HepG2 (cell line): ENCODE measurements around the gene NOVA2. TPM values are rescaled to one million over a fixed set of nuclear protein-coding genes. Genes with fewer than 3 reads are reported as not detected.

Experiments used
- ARNTL ChIP-seq: sonication (generic); formaldehyde crosslinking; IDR thresholded peaks from 2 replicates; pipeline ENCODE4 v1.4.0; 2020; ENCODE audit warnings: mild to moderate bottlenecking, missing genetic modification reagents
- CC2D1A ChIP-seq: sonication (generic); formaldehyde crosslinking; IDR thresholded peaks from 2 replicates; pipeline ENCODE4 v1.8.1; 2023; ENCODE audit warnings: mild to moderate bottlenecking, missing genetic modification reagents
- KAT2B ChIP-seq: fragments of 150-350 bp; IDR thresholded peaks from 2 replicates; pipeline ENCODE4 v1.6.1; 2014; ENCODE audit warnings: low read depth, low read length, borderline replicate concordance
- NFE2L1 ChIP-seq: sonication (generic); formaldehyde crosslinking; IDR thresholded peaks from 2 replicates; pipeline ENCODE4 v1.4.0; 2020; ENCODE audit warnings: missing genetic modification reagents, mild to moderate bottlenecking, borderline replicate concordance
- NR2C2 ChIP-seq: sonication (generic); formaldehyde crosslinking; IDR thresholded peaks from 2 replicates; pipeline ENCODE4 v1.4.0; 2020; ENCODE audit warnings: missing genetic modification reagents, mild to moderate bottlenecking, moderate library complexity, borderline replicate concordance
- PAWR ChIP-seq: sonication (generic); formaldehyde crosslinking; IDR thresholded peaks from 2 replicates; pipeline ENCODE4 v1.4.0; 2020; ENCODE audit warnings: missing genetic modification reagents, mild to moderate bottlenecking, borderline replicate concordance
- POGZ ChIP-seq: sonication (generic); formaldehyde crosslinking; IDR thresholded peaks from 2 replicates; pipeline ENCODE4 v1.4.0; 2020; ENCODE audit warnings: mild to moderate bottlenecking, missing genetic modification reagents
- PTBP1 ChIP-seq: fragments of 200-400 bp; formaldehyde crosslinking; IDR thresholded peaks from 2 replicates; pipeline ENCODE4 v1.6.1; 2018; ENCODE audit warnings: low read length, low read depth; ENCODE audit not compliant: poor library complexity, severe bottlenecking
- SMC3 ChIP-seq: IDR thresholded peaks from 2 replicates; pipeline ENCODE4 v1.6.1; 2011; ENCODE audit warnings: low read length, improper control_type of control experiment
- SNRNP70 ChIP-seq: fragments of 200-400 bp; formaldehyde crosslinking; IDR thresholded peaks from 2 replicates; pipeline ENCODE4 v1.6.1; 2017; ENCODE audit warnings: mild to moderate bottlenecking, low read depth, low read length, moderate library complexity
- STAG1 ChIP-seq: sonication (generic); formaldehyde crosslinking; IDR thresholded peaks from 2 replicates; pipeline ENCODE4 v1.4.0; 2020; ENCODE audit warnings: missing genetic modification reagents
- TBP ChIP-seq: sonication (generic); formaldehyde crosslinking; IDR thresholded peaks from 2 replicates; pipeline ENCODE4 v1.5.0; 2020; ENCODE audit warnings: missing genetic modification reagents
- ZMAT3 ChIP-seq: sonication (generic); formaldehyde crosslinking; conservative IDR thresholded peaks from 2 replicates; pipeline ENCODE4 v1.7.0; 2021; ENCODE audit warnings: missing genetic modification reagents
- ZNF282 ChIP-seq: fragments of 450-650 bp; IDR thresholded peaks from 2 replicates; pipeline ENCODE4 v1.6.1; 2018; ENCODE audit not compliant: partially characterized antibody
- ZNF407 ChIP-seq: sonication (generic); formaldehyde crosslinking; IDR thresholded peaks from one replicate; pipeline ENCODE4 v1.5.1; 2020; ENCODE audit warnings: mild to moderate bottlenecking, missing genetic modification reagents; ENCODE audit errors: not compliant biosample characterization
- ZNF768 ChIP-seq: sonication (generic); formaldehyde crosslinking; IDR thresholded peaks from 2 replicates; pipeline ENCODE4 v1.4.0; 2020; ENCODE audit warnings: missing genetic modification reagents
- ZNF772 ChIP-seq: sonication (generic); formaldehyde crosslinking; IDR thresholded peaks from 2 replicates; pipeline ENCODE4 v1.5.0; 2020; ENCODE audit warnings: mild to moderate bottlenecking, missing genetic modification reagents
- ZNF841 ChIP-seq: sonication (generic); formaldehyde crosslinking; IDR thresholded peaks from 2 replicates; pipeline ENCODE4 v1.8.1; 2023; ENCODE audit warnings: missing genetic modification reagents, borderline replicate concordance
- ZNF879 ChIP-seq: sonication (generic); formaldehyde crosslinking; IDR thresholded peaks from 2 replicates; pipeline ENCODE4 v1.8.1; 2023; ENCODE audit warnings: missing genetic modification reagents
- ZSCAN12 ChIP-seq: sonication (generic); formaldehyde crosslinking; IDR thresholded peaks from 2 replicates; pipeline ENCODE4 v1.9.0; 2021; ENCODE audit warnings: mild to moderate bottlenecking, missing genetic modification reagents
- polyA plus RNA-seq, 8 experiments: library from polyadenylated mRNA; depleted of rRNA in 3 of 8; stranded (reverse) in 7 of 8; unstranded in 1 of 8; fragments of >200 nt; fragmentation: Illumina TruSeq in 4 of 8; extraction: Trizol in 4 of 8; gene quantifications; 2 replicates each; pipeline versions ENCODE4 v1.2.1 to v1.2.3, GENCODE V29; 2011 to 2016; ENCODE audit warnings: low read depth in 4 of 8, missing spikeins in 1 of 8, mixed read lengths in 1 of 8; ENCODE audit not compliant: insufficient read depth in 1 of 8
- total RNA-seq, 5 experiments: library from RNA; depleted of rRNA; stranded (reverse); fragments of >200 nt; fragmentation: Illumina TruSeq; extraction: Trizol; gene quantifications; 2 replicates each; pipeline ENCODE4 v1.2.3, GENCODE V29; 2016; ENCODE audit warnings: low read depth in 1 of 5

NOVA2 gene
- total and polyA plus RNA-seq, 2 of the 13 experiments (the other 11 are each of a cell fraction or from before 2014, with no cell fraction given) = not detected

DNA sequence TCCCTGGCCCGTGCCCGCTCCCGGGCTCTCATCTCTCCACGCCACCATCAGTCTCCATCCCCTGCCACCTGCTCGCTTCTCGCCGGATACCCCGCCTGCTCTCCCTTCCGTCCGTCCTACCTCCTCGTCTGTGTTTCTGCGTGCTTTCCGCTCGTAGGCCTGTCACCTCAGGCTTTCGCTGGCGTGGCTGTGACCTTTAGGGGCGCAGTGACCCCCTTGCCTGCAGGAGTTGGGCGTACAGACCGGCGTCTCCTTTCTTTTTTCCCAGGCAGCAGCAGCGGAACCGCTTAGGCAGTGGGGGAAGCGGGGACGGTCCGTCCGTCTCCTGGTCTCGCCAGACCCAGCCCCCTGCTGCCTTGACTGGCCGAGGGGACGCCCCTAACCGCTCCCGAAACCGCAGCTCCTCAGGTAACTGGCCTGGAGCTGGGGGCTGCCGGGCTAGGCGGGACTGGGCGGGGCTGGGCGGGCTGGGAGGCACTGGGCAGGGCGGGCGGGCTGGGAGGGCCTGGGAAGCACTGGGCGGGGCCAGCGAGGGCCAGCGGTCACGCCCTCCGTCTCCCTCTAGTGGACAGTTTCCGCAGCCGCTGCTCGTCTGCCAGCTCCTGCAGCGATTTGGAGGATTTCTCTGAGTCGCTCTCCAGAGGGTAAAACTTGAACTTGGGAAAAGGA lies 42.9 kb upstream of the NOVA2 start (continued):
- TF ChIP-seq ZNF407 (CRISPR knock-in tag) = peak; percentile 9
- TF ChIP-seq SNRNP70 = no peak
- TF ChIP-seq ARNTL (CRISPR knock-in tag) = no peak
- no peak for TF ChIP-seq ZNF772 (CRISPR knock-in tag)
- no peak for TF ChIP-seq POGZ
- no peak for TF ChIP-seq ZMAT3
- TF ChIP-seq ZNF879 (CRISPR knock-in tag) = no peak
- TF ChIP-seq ZSCAN12 (CRISPR knock-in tag) = no peak
- TF ChIP-seq NFE2L1 (CRISPR knock-in tag) = no peak
- no peak for TF ChIP-seq KAT2B
- no peak for TF ChIP-seq ZNF282
- TF ChIP-seq ZNF841 = no peak
- peak; percentile 19; the same call in 1 of the 2 replicates for TF ChIP-seq ZNF768 (CRISPR knock-in tag)
- no peak for TF ChIP-seq PTBP1
- TF ChIP-seq STAG1 = peak; percentile 51
- TF ChIP-seq TBP = no peak
- no peak for TF ChIP-seq CC2D1A (CRISPR knock-in tag)
- no peak for TF ChIP-seq PAWR
- TF ChIP-seq NR2C2 (CRISPR knock-in tag) = no peak
- 0 out of 2 replicates have a peak, but pooled peaks have one; percentile 9 for TF ChIP-seq SMC3
